PFSK-1 (cell line): ENCODE data around the gene TRMU.

Experiments used
- FOXP2 ChIP-seq: optimal IDR thresholded peaks from 2 replicates; pipeline ENCODE3; 2011; ENCODE audit warnings: borderline replicate concordance, control low read depth, inconsistent platforms; ENCODE audit not compliant: insufficient read depth; ENCODE audit errors: extremely low read length, extremely low read depth
- POLR2AphosphoS5 ChIP-seq: IDR thresholded peaks from 2 replicates; pipeline ENCODE4 v1.6.1; 2012; ENCODE audit warnings: low read depth, mild to moderate bottlenecking, control low read depth, low read length, moderate library complexity
- REST ChIP-seq, 2 experiments: IDR thresholded peaks; 2 replicates each; pipeline versions ENCODE4 v1.6.1 to v1.8.0; 2011 to 2012; ENCODE audit warnings: low read depth in 2 of 2, low read length in 2 of 2, control low read depth in 1 of 2, inconsistent platforms in 1 of 2, mild to moderate bottlenecking in 1 of 2, moderate library complexity in 1 of 2; ENCODE audit not compliant: insufficient read depth in 1 of 2
- TAF1 ChIP-seq: IDR thresholded peaks from 2 replicates; pipeline ENCODE4 v1.6.1; 2012; ENCODE audit warnings: low read length, control low read depth, borderline replicate concordance; ENCODE audit not compliant: insufficient read depth

DNA sequence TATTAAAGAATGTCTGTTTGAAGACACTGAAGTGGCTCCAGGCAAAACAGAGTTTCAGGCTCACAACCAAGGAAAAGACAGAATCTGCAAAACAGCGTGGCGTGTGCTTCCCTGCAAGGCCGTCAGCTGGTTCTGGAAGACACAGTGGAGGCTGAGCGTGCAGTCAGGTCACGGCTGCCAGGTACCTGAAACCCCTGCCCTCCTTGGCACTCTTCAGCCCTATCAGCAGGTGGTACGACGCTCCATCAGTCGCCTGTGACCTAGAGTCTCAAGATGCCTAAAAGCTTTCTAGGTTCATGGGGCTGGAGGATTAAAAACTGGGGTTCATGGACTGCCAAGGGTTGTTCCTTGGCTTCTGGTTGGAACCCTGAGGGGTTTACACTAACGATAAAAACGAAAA, 65.9 kb downstream of the TRMU start:
- TF ChIP-seq POLR2AphosphoS5, result no peak
- no peak for TF ChIP-seq REST (IDR thresholded peaks at IDR 0.05; ENCODE audit: insufficient read depth in 1 of 2, low read depth in 2 of 2, low read length in 2 of 2)
- TF ChIP-seq TAF1, result no peak
- TF ChIP-seq FOXP2, result no peak
